ENCODE measurements around the gene SEC14L2. TPM values are rescaled to one million over a fixed set of nuclear protein-coding genes. Genes with fewer than 3 reads are reported as not detected.
A peak's percentile ranks its signal among the peaks of the same experiment; 100 is the strongest.
"Not testable (repeated sequence)": the region's sequence is repeated elsewhere in the genome, so short reads cannot be mapped to it uniquely, and the experiment has no call there.

Gene SEC14L2
- total RNA-seq, 3 donors from 2014 or later = 5.3 to 45.7 (median 29.5) TPM

- H3K4me3 ChIP-seq = no peak overlapping the region
- intact Hi-C loops (cut with DNase I; ENCODE audit: low total_unique reads) = no loop called here
- no peaks in the 10 kb centered on the region for H3K9me3 ChIP-seq
- H3K27me3 ChIP-seq = no peaks in the 10 kb centered on the region
- H3K27ac ChIP-seq = no peak overlapping the region
- no peaks in the 10 kb centered on the region for H3K36me3 ChIP-seq
- H3K4me1 ChIP-seq = no peaks in the 10 kb centered on the region
- DNase-seq (ENCODE audit: low spot score in 2 of 2) = peak; percentile 46 to 80
- TF ChIP-seq, protein P1, sequence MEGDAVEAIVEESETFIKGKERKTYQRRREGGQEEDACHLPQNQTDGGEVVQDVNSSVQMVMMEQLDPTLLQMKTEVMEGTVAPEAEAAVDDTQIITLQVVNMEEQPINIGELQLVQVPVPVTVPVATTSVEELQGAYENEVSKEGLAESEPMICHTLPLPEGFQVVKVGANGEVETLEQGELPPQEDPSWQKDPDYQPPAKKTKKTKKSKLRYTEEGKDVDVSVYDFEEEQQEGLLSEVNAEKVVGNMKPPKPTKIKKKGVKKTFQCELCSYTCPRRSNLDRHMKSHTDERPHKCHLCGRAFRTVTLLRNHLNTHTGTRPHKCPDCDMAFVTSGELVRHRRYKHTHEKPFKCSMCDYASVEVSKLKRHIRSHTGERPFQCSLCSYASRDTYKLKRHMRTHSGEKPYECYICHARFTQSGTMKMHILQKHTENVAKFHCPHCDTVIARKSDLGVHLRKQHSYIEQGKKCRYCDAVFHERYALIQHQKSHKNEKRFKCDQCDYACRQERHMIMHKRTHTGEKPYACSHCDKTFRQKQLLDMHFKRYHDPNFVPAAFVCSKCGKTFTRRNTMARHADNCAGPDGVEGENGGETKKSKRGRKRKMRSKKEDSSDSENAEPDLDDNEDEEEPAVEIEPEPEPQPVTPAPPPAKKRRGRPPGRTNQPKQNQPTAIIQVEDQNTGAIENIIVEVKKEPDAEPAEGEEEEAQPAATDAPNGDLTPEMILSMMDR (IDR thresholded peaks at IDR 0.05) = no peak
- TF ChIP-seq POLR2AphosphoS5 (IDR thresholded peaks at IDR 0.05) (no peak), POLR2A (IDR thresholded peaks at IDR 0.05) (no peak)
These were observed 63.3 kb downstream of the SEC14L2 start for GRCh38 chr22:30460147-30460546.

DNA sequence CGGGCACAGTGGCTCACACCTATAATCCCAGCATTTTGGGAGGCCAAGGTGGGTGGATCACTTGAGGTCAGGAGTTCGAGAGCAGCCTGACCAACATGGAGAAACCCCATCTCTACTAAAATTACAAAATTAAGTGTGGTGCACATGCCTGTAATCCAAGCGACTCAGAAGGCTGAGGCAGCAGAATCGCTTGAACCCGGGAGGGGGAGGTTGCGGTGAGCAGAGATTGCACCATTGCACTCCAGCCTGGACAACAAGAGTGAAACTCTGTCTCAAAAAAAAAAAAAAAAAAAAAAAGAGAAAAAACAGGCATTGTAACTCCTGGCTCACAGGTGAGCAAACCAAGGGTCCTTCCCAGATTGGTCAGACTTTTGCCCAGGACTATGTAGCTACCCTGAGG, 63.7 kb downstream of the SEC14L2 start:
- H3K27me3 ChIP-seq; H3K9me3 ChIP-seq; H3K4me1 ChIP-seq; H3K27ac ChIP-seq; H3K4me3 ChIP-seq; H3K36me3 ChIP-seq; intact Hi-C loops (cut with DNase I; ENCODE audit: low total_unique reads); DNase-seq (ENCODE audit: low spot score in 2 of 2): not testable (repeated sequence)

DNA sequence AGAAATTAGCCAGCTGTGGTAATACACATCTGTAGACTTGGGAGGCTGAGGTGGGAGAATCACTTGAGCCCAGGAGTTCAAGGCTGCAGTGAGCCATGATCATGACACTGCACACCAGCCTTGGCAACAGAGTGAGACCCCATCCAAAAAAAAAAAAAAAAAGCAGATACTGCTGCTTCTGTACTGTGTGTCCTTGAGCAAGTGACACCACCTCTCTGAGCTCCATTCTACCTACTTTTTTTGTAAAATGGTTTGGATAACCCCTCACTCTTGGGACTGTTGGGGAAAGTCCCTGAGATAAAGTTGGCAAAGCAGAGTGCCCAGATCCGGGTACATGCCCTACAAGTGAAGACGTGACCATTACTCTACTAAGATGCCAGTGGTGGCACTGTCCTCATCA, 72.3 kb downstream of the SEC14L2 start:
- Histone ChIP-seq H3K27ac (no peak overlapping the region), H3K4me1 (no peaks in the 10 kb centered on the region), H3K27me3 (no peaks in the 10 kb centered on the region), H3K36me3 (no peaks in the 10 kb centered on the region), H3K9me3 (no peaks in the 10 kb centered on the region), H3K4me3 (no peak overlapping the region)
- intact Hi-C loops (cut with DNase I; ENCODE audit: low total_unique reads) = no loop called here
- DNase-seq (ENCODE audit: low spot score in 2 of 2) = no peak
- no peak for TF ChIP-seq POLR2AphosphoS5 (IDR thresholded peaks at IDR 0.05)
- TF ChIP-seq POLR2A (IDR thresholded peaks at IDR 0.05) = no peak
- TF ChIP-seq, protein P1 (IDR thresholded peaks at IDR 0.05) = no peak

GRCh38 chr22:30470655-30471054, 73.8 kb downstream of the SEC14L2 start:
- no peak for TF ChIP-seq POLR2AphosphoS5 (IDR thresholded peaks at IDR 0.05)
- TF ChIP-seq, protein P1 (IDR thresholded peaks at IDR 0.05) = no peak
- TF ChIP-seq POLR2A (IDR thresholded peaks at IDR 0.05) = no peak
- intact Hi-C loops (cut with DNase I; ENCODE audit: low total_unique reads) = no loop called here

DNA sequence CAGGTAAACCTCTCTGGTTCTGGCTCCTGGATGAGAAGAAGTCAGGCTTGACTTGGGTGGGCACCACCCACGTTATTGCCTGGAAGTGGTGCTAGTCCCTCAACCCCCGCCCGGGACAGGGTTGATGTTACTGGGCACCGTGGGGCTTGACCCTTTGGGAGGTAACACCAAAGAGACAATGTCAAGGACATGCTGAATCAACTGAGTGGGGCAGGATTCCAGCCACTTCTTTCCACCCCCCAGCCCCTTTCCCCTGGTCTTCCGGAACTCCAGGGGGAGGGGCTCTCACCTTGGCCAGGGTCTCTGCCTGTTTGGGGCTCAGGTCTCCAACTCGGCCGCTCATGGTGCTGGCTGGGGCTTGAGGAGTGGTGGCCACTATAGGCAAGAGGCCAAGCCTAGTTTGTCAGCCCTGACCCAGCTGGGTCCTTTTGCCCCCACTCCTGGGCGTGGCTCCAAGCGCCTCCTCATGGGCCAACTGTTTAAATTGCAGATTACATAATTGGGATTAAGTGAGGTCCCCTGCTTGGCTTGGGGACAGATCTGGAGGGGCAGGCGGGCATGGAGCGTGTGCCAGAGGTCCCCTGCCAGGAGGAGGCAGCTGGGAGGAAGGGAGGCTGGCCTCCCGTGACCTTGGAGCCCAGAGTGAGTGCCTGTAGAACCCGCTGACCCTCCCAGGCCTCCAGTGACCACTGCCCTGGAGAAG, 74.9 kb downstream of the SEC14L2 start, which contains the start of gene SEC14L3:
TSS of gene SEC14L3 (minus strand) at position 402 of the 703 bp plus-strand sequence. CDS start at position 343, 59 bp downstream.
- no peak for TF ChIP-seq POLR2A (IDR thresholded peaks at IDR 0.05)
- TF ChIP-seq POLR2AphosphoS5 (IDR thresholded peaks at IDR 0.05) = no peak
- TF ChIP-seq, protein P1 (IDR thresholded peaks at IDR 0.05) = no peak
- Histone ChIP-seq H3K27me3 (no peaks in the 10 kb centered on the region), H3K9me3 (no peaks in the 10 kb centered on the region), H3K4me3 (no peak within 1 kb of the TSS), H3K4me1 (no peaks in the 10 kb centered on the region), H3K36me3 (no peaks in the 10 kb centered on the region), H3K27ac (no peak within 1 kb of the TSS)
- no peak for DNase-seq (ENCODE audit: low spot score in 2 of 2)
- intact Hi-C loops (cut with DNase I; ENCODE audit: low total_unique reads) = no loop called here

More at GRCh38 chr22:30470655-30471054, 73.8 kb downstream of the SEC14L2 start:
- Histone ChIP-seq H3K27ac (no peak overlapping the region), H3K36me3 (no peaks in the 10 kb centered on the region), H3K9me3 (no peaks in the 10 kb centered on the region), H3K4me1 (no peaks in the 10 kb centered on the region), H3K27me3 (no peaks in the 10 kb centered on the region), H3K4me3 (no peak overlapping the region)
- no peak for DNase-seq (ENCODE audit: low spot score in 2 of 2)
